Measurements from ENCODE around the gene PDE4D. TPM values are rescaled to one million over a fixed set of nuclear protein-coding genes. Genes with fewer than 3 reads are reported as not detected.

The PDE4D gene
- total RNA-seq, 2 experiments from 2014 or later = 68.5 to 69.8 TPM

GRCh38 chr5:59532979-59533729 is 360.4 kb downstream of the PDE4D start:
- ChIA-PET POLR2A (no interaction called here), CTCF (interaction anchor here (0.6 kb wide), 1 partner anchor 15 kb away, joined by 5 read pairs; no protein-coding TSS in a partner anchor)
- no peaks in the 10 kb centered on the region for H3K4me1 Mint-ChIP-seq
- DNase-seq = no peak
- ATAC-seq = no peak
- peaks cover 2% of the 10 kb centered on the region for H3K9me3 Mint-ChIP-seq (ENCODE audit: low read depth)
- no peak overlapping the region for H3K4me3 Mint-ChIP-seq
- H3K27me3 Mint-ChIP-seq = peaks cover 2% of the 10 kb centered on the region
- no peak overlapping the region for H3K27ac Mint-ChIP-seq
- no peaks in the 10 kb centered on the region for H3K36me3 Mint-ChIP-seq (ENCODE audit: low read depth)
- intact Hi-C loops (cut with DNase I, micrococcal nuclease) = no loop called here

GRCh38 chr5:59529239-59529638 is 364.3 kb downstream of the PDE4D start:
- H3K4me1 Mint-ChIP-seq = no peaks in the 10 kb centered on the region
- intact Hi-C loops (cut with DNase I, micrococcal nuclease) = no loop called here
- POLR2A ChIA-PET = no interaction called here
- H3K27me3 Mint-ChIP-seq = peaks cover under 1% of the 10 kb centered on the region
- H3K27ac Mint-ChIP-seq = no peak overlapping the region
- no peak for ATAC-seq
- no peak for DNase-seq
- CTCF ChIA-PET = interaction anchor here (0.5 to 2.0 kb wide), 3 partner anchors 12 to 194 kb away, joined by 3 to 6 read pairs (median 3); no protein-coding TSS in a partner anchor
- no peak overlapping the region for H3K4me3 Mint-ChIP-seq
- H3K36me3 Mint-ChIP-seq (ENCODE audit: low read depth) = no peaks in the 10 kb centered on the region
- H3K9me3 Mint-ChIP-seq (ENCODE audit: low read depth) = peaks cover under 1% of the 10 kb centered on the region

- ChIA-PET CTCF (interaction anchor here (0.7 to 2.0 kb wide), 6 partner anchors 11 to 272 kb away, joined by 3 to 6 read pairs (median 3); no protein-coding TSS in a partner anchor), POLR2A (no interaction called here)
- DNase-seq (no peak), ATAC-seq (no peak)
- Mint-ChIP-seq H3K27ac (no peak overlapping the region), H3K4me3 (no peak overlapping the region), H3K27me3 (peaks cover 2% of the 10 kb centered on the region), H3K9me3 (ENCODE audit: low read depth) (peaks cover 7% of the 10 kb centered on the region), H3K36me3 (ENCODE audit: low read depth) (no peaks in the 10 kb centered on the region), H3K4me1 (no peaks in the 10 kb centered on the region)
- intact Hi-C loops (cut with DNase I, micrococcal nuclease) = no loop called here
Measured at GRCh38 chr5:59528202-59528862, 365.2 kb downstream of the PDE4D start.

GRCh38 chr5:59525957-59526356 is 367.6 kb downstream of the PDE4D start:
- intact Hi-C loops (cut with DNase I, micrococcal nuclease) = no loop called here
- H3K4me1 Mint-ChIP-seq = no peaks in the 10 kb centered on the region
- no peaks in the 10 kb centered on the region for H3K36me3 Mint-ChIP-seq (ENCODE audit: low read depth)
- ATAC-seq (no peak), DNase-seq (no peak)
- no peak overlapping the region for H3K27ac Mint-ChIP-seq
- ChIA-PET POLR2A (no interaction called here), CTCF (interaction anchor here (1.0 kb wide), 1 partner anchor 147 kb away, joined by 4 read pairs; no protein-coding TSS in a partner anchor)
- H3K9me3 Mint-ChIP-seq (ENCODE audit: low read depth) = peaks cover 7% of the 10 kb centered on the region
- no peak overlapping the region for H3K4me3 Mint-ChIP-seq
- peaks cover 2% of the 10 kb centered on the region for H3K27me3 Mint-ChIP-seq

GRCh38 chr5:59525311-59525710 is 368.2 kb downstream of the PDE4D start:
- Mint-ChIP-seq H3K27me3 (peaks cover 2% of the 10 kb centered on the region), H3K27ac (no peak overlapping the region), H3K9me3 (ENCODE audit: low read depth) (peaks cover 7% of the 10 kb centered on the region), H3K4me3 (no peak overlapping the region), H3K36me3 (ENCODE audit: low read depth) (no peaks in the 10 kb centered on the region), H3K4me1 (no peaks in the 10 kb centered on the region)
- DNase-seq = no peak
- CTCF ChIA-PET = interaction anchor here (1.0 kb wide), 1 partner anchor 148 kb away, joined by 4 read pairs; no protein-coding TSS in a partner anchor
- intact Hi-C loops (cut with DNase I, micrococcal nuclease) = no loop called here
- POLR2A ChIA-PET = no interaction called here
- no peak for ATAC-seq

GRCh38 chr5:59522201-59522831 is 371.2 kb downstream of the PDE4D start:
- ChIA-PET CTCF (interaction anchor here (0.5 to 1.4 kb wide), 4 partner anchors 8 to 97 kb away, joined by 3 read pairs; no protein-coding TSS in a partner anchor), POLR2A (no interaction called here)
- Mint-ChIP-seq H3K27me3 (peaks cover 2% of the 10 kb centered on the region), H3K27ac (no peak overlapping the region), H3K4me3 (no peak overlapping the region), H3K4me1 (no peaks in the 10 kb centered on the region), H3K36me3 (ENCODE audit: low read depth) (no peaks in the 10 kb centered on the region), H3K9me3 (ENCODE audit: low read depth) (peaks cover 7% of the 10 kb centered on the region)
- DNase-seq = no peak
- ATAC-seq = no peak
- intact Hi-C loops (cut with DNase I, micrococcal nuclease) = no loop called here

GRCh38 chr5:59521476-59521875 is 372.1 kb downstream of the PDE4D start:
- ChIA-PET POLR2A (no interaction called here), CTCF (interaction anchor here (1.2 kb wide), 1 partner anchor 25 kb away, joined by 3 read pairs; no protein-coding TSS in a partner anchor)
- Mint-ChIP-seq H3K9me3 (ENCODE audit: low read depth) (peaks cover 7% of the 10 kb centered on the region), H3K27me3 (peaks cover 2% of the 10 kb centered on the region), H3K27ac (no peak overlapping the region), H3K4me1 (no peaks in the 10 kb centered on the region), H3K4me3 (no peak overlapping the region), H3K36me3 (ENCODE audit: low read depth) (no peaks in the 10 kb centered on the region)
- ATAC-seq = no peak
- DNase-seq = no peak
- intact Hi-C loops (cut with DNase I, micrococcal nuclease) = no loop called here

- H3K27me3 Mint-ChIP-seq = peaks cover 2% of the 10 kb centered on the region
- H3K4me3 Mint-ChIP-seq = no peak overlapping the region
- intact Hi-C loops (cut with DNase I, micrococcal nuclease) = no loop called here
Measured at GRCh38 chr5:59519338-59519737, 374.2 kb downstream of the PDE4D start.

GRCh38 chr5:59517926-59518585 is 375.5 kb downstream of the PDE4D start:
- ChIA-PET POLR2A (no interaction called here), CTCF (interaction anchor here (1.5 kb wide), 1 partner anchor 10 kb away, joined by 6 read pairs; no protein-coding TSS in a partner anchor)
- DNase-seq (no peak), ATAC-seq (no peak)
- H3K27me3 Mint-ChIP-seq = no peaks in the 10 kb centered on the region
- H3K36me3 Mint-ChIP-seq (ENCODE audit: low read depth) = no peaks in the 10 kb centered on the region
- no peak overlapping the region for H3K27ac Mint-ChIP-seq
- no peaks in the 10 kb centered on the region for H3K4me1 Mint-ChIP-seq
- H3K9me3 Mint-ChIP-seq (ENCODE audit: low read depth) = no peaks in the 10 kb centered on the region
- intact Hi-C loops (cut with DNase I, micrococcal nuclease) = no loop called here
- H3K4me3 Mint-ChIP-seq = no peak overlapping the region

More at GRCh38 chr5:59519338-59519737, 374.2 kb downstream of the PDE4D start:
- Mint-ChIP-seq H3K9me3 (ENCODE audit: low read depth) (peaks cover 7% of the 10 kb centered on the region), H3K36me3 (ENCODE audit: low read depth) (no peaks in the 10 kb centered on the region), H3K4me1 (no peaks in the 10 kb centered on the region), H3K27ac (no peak overlapping the region)
- ChIA-PET POLR2A (no interaction called here), CTCF (no interaction called here)
- ATAC-seq = no peak
- DNase-seq = no peak

GRCh38 chr5:59516161-59516560 is 377.4 kb downstream of the PDE4D start:
- ATAC-seq (no peak), DNase-seq (no peak)
- Mint-ChIP-seq H3K27ac (no peak overlapping the region), H3K27me3 (no peaks in the 10 kb centered on the region), H3K36me3 (ENCODE audit: low read depth) (no peaks in the 10 kb centered on the region), H3K4me1 (no peaks in the 10 kb centered on the region), H3K4me3 (no peak overlapping the region), H3K9me3 (ENCODE audit: low read depth) (no peaks in the 10 kb centered on the region)
- CTCF ChIA-PET = no interaction called here
- POLR2A ChIA-PET = no interaction called here
- intact Hi-C loops (cut with DNase I, micrococcal nuclease) = no loop called here

GRCh38 chr5:59506285-59506877 is 387.1 kb downstream of the PDE4D start:
- no peak for DNase-seq
- no peak overlapping the region for H3K27ac Mint-ChIP-seq

More at GRCh38 chr5:59506285-59506877, 387.1 kb downstream of the PDE4D start:
- no peaks in the 10 kb centered on the region for H3K36me3 Mint-ChIP-seq (ENCODE audit: low read depth)
- ChIA-PET POLR2A (interaction anchor here (0.7 kb wide), 1 partner anchor 381 kb away, joined by 3 read pairs; no protein-coding TSS in a partner anchor), CTCF (interaction anchor here (0.7 to 3.3 kb wide), 15 partner anchors 10 to 294 kb away, joined by 3 to 31 read pairs (median 3); no protein-coding TSS in a partner anchor)
- H3K4me3 Mint-ChIP-seq = no peak overlapping the region
- intact Hi-C loops (cut with DNase I, micrococcal nuclease) = loop anchor here (1.0 to 2.0 kb wide), 3 partner anchors 167 to 294 kb away; no protein-coding TSS in a partner anchor
- no peak for ATAC-seq
- no peaks in the 10 kb centered on the region for H3K4me1 Mint-ChIP-seq
- H3K9me3 Mint-ChIP-seq (ENCODE audit: low read depth) = no peaks in the 10 kb centered on the region
- peaks cover 2% of the 10 kb centered on the region for H3K27me3 Mint-ChIP-seq

Data from activated CD4-positive, alpha-beta T cell treated with anti-CD3 and anti-CD28 coated beads for 36 hours (primary cell).